SKM-1 (cell line): Measurements from ENCODE around the gene SNRPF.

Experiments
- DNase-seq: peaks from one replicate; lab custom pipeline; 2025; ENCODE audit not compliant: unreplicated experiment; lab: John Stamatoyannopoulos, UW

Gene SNRPF

GRCh38 chr12:95859344-95859816, 628 bp downstream of the SNRPF start:
- DNase-seq, result peak; percentile 1

GRCh38 chr12:95859947-95860850, 1.4 kb downstream of the SNRPF start:
- no peak for DNase-seq

- DNase-seq, result no peak
Observed at GRCh38 chr12:95862038-95862437, 3.3 kb downstream of the SNRPF start.

GRCh38 chr12:95863337-95863736, 4.6 kb downstream of the SNRPF start:
- DNase-seq, result no peak

GRCh38 chr12:95870897-95871296, 12.1 kb downstream of the SNRPF start:
- no peak for DNase-seq

- no peak for DNase-seq
Observed at GRCh38 chr12:95874452-95874851, 15.7 kb downstream of the SNRPF start.

- DNase-seq, result no peak
Observed at GRCh38 chr12:95877622-95878021, 18.9 kb downstream of the SNRPF start.

- no peak for DNase-seq
Observed at GRCh38 chr12:95880895-95881294, 22.1 kb downstream of the SNRPF start.

- DNase-seq, result no peak
Observed at GRCh38 chr12:95881331-95881955, 22.7 kb downstream of the SNRPF start.

- no peak for DNase-seq
Observed at GRCh38 chr12:95882080-95882479, 23.3 kb downstream of the SNRPF start.

GRCh38 chr12:95882873-95883272, 24.1 kb downstream of the SNRPF start:
- DNase-seq, result no peak

- no peak for DNase-seq
Observed at GRCh38 chr12:95884998-95885397, 26.2 kb downstream of the SNRPF start.

GRCh38 chr12:95887311-95887710, 28.6 kb downstream of the SNRPF start:
- no peak for DNase-seq

- DNase-seq, result no peak
Observed at GRCh38 chr12:95890958-95891357, 32.2 kb downstream of the SNRPF start.

- no peak for DNase-seq
Observed at GRCh38 chr12:95896846-95897245, 38.1 kb downstream of the SNRPF start.

- no peak for DNase-seq
Observed at GRCh38 chr12:95898081-95898480, 39.3 kb downstream of the SNRPF start.

- no peak for DNase-seq
Observed at GRCh38 chr12:95908573-95908972, 49.8 kb downstream of the SNRPF start.

- no peak for DNase-seq
Observed at GRCh38 chr12:95909871-95910270, 51.1 kb downstream of the SNRPF start.
